Measurements from ENCODE around the gene DBP.

GRCh38 chr19:48646722-48647216, 9.6 kb upstream of the DBP start:
- TF ChIP-seq CTCF (IDR thresholded peaks at IDR 0.05) (no peak), POLR2A (IDR thresholded peaks at IDR 0.05) (no peak)
